GM21786 (cell line): ENCODE data around the gene IGFBP5.

Source experiments
- ATAC-seq: cut with Tn5 transposase; IDR thresholded peaks from one replicate; pipeline ENCODE4 v1.9.1; 2021; ENCODE audit not compliant: unreplicated experiment

The IGFBP5 gene

GRCh38 chr2:216690456-216690852 is 4.9 kb downstream of the IGFBP5 start:
- no peak for ATAC-seq

- no peak for ATAC-seq
Measured at GRCh38 chr2:216689397-216689796, 6.0 kb downstream of the IGFBP5 start.

- ATAC-seq, result no peak
Measured at GRCh38 chr2:216688731-216689340, 6.5 kb downstream of the IGFBP5 start.

GRCh38 chr2:216687646-216688045 is 7.7 kb downstream of the IGFBP5 start:
- ATAC-seq, result no peak

- ATAC-seq, result no peak
Measured at GRCh38 chr2:216687111-216687510, 8.2 kb downstream of the IGFBP5 start.

GRCh38 chr2:216685327-216685875 is 9.9 kb downstream of the IGFBP5 start:
- ATAC-seq, result no peak

GRCh38 chr2:216683846-216684245 is 11.5 kb downstream of the IGFBP5 start:
- ATAC-seq, result no peak

- no peak for ATAC-seq
Measured at GRCh38 chr2:216681683-216682082, 13.7 kb downstream of the IGFBP5 start.

- ATAC-seq, result no peak
Measured at GRCh38 chr2:216680951-216681629, 14.3 kb downstream of the IGFBP5 start.

- ATAC-seq, result no peak
Measured at GRCh38 chr2:216679658-216680024, 15.7 kb downstream of the IGFBP5 start.

- no peak for ATAC-seq
Measured at GRCh38 chr2:216678813-216679657, 16.3 kb downstream of the IGFBP5 start.

- ATAC-seq, result no peak
Measured at GRCh38 chr2:216678098-216678465, 17.3 kb downstream of the IGFBP5 start.

GRCh38 chr2:216677439-216678097 is 17.8 kb downstream of the IGFBP5 start:
- no peak for ATAC-seq

GRCh38 chr2:216676630-216677029 is 18.7 kb downstream of the IGFBP5 start:
- no peak for ATAC-seq

- ATAC-seq, result no peak
Measured at GRCh38 chr2:216674376-216674775, 21.0 kb downstream of the IGFBP5 start.

GRCh38 chr2:216673609-216674008 is 21.7 kb downstream of the IGFBP5 start:
- no peak for ATAC-seq

GRCh38 chr2:216673021-216673420 is 22.3 kb downstream of the IGFBP5 start:
- no peak for ATAC-seq

- no peak for ATAC-seq
Measured at GRCh38 chr2:216672466-216672865, 22.9 kb downstream of the IGFBP5 start.

- ATAC-seq, result no peak
Measured at GRCh38 chr2:216671791-216672343, 23.5 kb downstream of the IGFBP5 start.

- no peak for ATAC-seq
Measured at GRCh38 chr2:216671081-216671411, 24.3 kb downstream of the IGFBP5 start.
